B cell (primary cell): ENCODE measurements around the gene TMEM164.

Source experiments
- CTCF ChIP-seq: fragments of 200-600 bp; IDR thresholded peaks from one replicate; pipeline ENCODE4 v1.8.0; 2022; ENCODE audit warnings: antibody characterized with exemption, mild to moderate bottlenecking
- EZH2 ChIP-seq: IDR thresholded peaks from 2 replicates; pipeline ENCODE4 v1.6.1; 2012; ENCODE audit warnings: borderline replicate concordance, low read depth, mild to moderate bottlenecking, moderate library complexity, low read length; ENCODE audit not compliant: insufficient read depth, poor library complexity, severe bottlenecking

DNA sequence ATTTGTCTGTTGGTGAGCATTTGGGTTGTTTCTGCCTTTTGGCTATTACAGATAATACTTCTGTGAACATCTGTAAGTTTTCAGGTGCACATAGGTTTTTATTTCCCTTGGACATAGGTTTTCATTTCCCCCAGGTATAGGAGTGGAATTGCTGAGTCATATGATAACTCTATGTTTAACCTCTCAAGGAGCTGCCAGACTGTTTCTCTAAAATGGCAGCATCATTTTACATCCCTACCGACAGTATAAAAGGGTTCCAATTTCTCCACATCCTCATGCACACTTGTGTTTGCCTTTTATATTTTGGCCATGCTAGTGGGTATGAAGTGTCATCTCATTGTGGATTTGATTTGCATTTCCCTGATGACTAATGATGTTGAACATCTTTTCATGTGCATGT, 53.5 kb downstream of the TMEM164 start:
- TF ChIP-seq CTCF (no peak), EZH2 (no peak)
